ENCODE measurements around the gene CDK16.

CDK16 gene

DNA sequence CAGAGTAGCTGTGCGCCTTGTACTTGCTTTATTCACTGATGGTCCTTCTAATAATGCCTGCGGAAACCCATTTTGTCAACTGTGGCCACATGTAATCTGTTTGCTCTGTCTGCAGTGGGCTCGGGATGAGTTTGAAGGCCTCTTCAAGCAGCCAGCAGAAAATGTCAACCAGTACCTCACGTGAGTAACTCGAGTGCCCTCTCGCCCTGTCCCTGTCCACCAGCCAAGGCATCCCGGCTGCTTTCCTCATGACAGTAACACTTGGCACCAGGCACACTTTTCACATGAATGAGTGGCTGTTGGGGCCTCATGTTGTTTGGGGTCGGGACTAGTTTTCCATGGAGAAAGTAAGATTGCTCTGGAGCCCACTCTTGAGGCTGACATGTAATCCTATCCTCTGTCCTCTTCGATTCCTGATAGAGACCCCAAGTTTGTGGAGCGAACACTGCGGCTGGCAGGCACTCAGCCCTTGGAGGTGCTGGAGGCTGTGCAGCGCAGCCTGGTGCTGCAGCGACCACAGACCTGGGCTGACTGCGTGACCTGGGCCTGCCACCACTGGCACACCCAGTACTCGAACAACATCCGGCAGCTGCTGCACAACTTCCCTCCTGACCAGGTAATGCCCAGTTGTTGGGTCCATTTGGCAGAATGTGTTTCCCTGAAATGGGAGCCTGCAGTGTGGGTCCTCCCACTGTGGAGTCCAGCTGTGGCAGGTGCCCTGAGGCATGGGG, 8.8 kb upstream of the CDK16 start:
- no peak for DNase-seq (ENCODE audit: low spot score)

GRCh38 chrX:47210661-47211425, 7.6 kb upstream of the CDK16 start:
- DNase-seq (ENCODE audit: low spot score), result no peak

DNA sequence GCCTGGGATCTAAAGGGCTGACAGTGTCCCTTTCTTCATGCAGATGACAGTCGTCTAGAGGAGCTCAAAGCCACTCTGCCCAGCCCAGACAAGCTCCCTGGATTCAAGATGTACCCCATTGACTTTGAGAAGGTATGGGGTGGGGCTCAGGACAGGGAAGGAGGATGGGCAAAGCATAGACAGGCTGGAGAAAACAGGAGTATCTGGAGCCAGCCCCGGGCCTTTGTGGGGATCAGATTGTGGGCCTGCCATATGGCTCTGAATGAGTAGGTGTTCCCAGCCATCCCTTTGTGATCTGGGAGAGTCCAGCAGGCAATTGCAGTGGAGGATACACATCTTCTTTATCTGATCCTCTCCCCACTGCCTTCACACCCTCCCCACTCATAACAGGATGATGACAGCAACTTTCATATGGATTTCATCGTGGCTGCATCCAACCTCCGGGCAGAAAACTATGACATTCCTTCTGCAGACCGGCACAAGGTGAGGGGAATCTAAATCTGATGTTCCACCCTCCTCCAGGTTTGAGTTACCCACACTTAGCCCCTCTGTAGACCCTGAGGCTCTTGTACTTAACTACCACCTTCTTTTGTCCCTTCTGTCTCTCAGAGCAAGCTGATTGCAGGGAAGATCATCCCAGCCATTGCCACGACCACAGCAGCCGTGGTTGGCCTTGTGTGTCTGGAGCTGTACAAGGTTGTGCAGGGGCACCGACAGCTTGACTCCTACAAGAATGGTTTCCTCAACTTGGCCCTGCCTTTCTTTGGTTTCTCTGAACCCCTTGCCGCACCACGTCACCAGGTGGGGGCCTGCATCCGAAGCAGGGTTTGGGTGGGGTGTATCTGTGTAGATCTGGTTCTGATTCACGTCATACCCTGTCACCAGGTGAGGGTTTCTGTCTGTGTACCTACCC, 5.8 kb upstream of the CDK16 start:
- no peak for DNase-seq (ENCODE audit: low spot score)

DNA sequence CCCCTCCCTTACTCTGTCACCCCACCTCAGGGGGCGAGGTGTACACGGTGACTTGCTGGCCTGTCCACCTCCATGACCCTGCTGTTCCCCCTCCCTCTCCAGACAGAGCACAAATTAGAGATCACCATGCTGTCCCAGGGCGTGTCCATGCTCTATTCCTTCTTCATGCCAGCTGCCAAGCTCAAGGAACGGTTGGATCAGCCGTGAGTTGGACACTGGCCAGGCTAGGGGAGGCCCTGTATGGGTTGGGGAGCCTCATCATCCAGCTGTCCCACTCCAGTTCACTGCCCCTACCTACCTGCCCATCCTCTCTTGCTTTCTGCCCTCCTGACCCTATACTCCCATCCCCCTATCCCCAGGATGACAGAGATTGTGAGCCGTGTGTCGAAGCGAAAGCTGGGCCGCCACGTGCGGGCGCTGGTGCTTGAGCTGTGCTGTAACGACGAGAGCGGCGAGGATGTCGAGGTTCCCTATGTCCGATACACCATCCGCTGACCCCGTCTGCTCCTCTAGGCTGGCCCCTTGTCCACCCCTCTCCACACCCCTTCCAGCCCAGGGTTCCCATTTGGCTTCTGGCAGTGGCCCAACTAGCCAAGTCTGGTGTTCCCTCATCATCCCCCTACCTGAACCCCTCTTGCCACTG, 3.9 kb upstream of the CDK16 start:
- DNase-seq (ENCODE audit: low spot score), result no peak

- DNase-seq (ENCODE audit: low spot score), result no peak
Measured at GRCh38 chrX:47215291-47215900, 3.1 kb upstream of the CDK16 start.

- no peak for DNase-seq (ENCODE audit: low spot score)
Measured at GRCh38 chrX:47216393-47216925, 2.0 kb upstream of the CDK16 start.

DNA sequence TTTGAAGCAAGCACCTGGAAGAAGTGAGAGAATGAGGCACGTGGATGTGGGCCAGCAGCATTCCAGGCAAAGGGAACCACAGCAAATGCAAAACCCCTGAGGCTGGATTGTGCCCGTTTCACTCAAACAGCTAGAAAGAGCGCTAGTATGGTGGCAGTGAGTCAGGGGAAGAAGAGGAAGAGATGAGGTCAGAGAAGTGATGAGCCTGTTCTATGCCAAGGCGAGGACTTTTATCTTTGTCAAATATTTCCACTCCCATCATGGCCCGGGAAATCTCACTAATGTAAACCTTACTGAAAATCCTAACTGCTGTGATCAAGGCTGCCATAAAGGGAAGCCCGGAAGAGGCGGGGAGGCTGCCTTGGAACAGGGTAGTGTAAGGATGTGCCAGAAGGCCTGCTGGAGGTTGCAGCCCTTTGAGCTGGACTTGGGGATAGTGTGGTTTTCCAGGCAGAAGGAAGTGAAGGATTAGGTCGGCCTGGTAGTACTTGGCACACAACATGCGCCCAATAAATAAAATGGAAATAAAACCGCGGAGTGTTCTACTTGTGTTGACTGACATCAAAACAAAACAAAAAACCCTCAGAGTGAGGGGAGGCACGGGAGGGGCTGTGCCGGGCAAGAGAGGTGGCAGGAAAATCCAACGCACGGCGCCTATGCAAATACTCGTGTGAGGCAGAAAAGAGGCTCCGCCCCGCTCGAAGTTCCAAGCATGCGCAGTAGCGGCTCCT, 1.2 kb upstream of the CDK16 start:
- DNase-seq (ENCODE audit: low spot score), result peak; percentile 35

DNA sequence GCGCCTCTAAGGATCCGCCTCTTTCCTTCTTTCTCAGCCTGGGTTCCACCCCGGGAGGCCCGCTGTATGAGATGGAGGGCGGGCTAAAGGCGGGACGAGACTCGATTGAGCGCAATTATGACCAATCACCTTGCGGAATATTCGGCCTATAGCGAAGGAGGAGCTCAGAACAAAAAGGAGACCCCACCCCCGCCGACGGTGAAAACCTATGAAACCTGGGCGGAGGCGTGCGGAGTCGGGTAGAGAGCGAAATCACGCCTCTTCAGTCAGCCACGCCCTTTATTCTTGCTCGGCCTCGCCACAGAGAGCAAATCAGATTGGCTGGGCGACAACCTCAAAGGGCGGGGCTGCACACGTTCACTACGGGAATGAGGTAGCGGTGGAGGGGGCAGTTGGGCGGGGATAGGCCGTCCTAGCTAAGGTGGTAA, 615 bp upstream of the CDK16 start:
- peak; percentile 75 for DNase-seq (ENCODE audit: low spot score)

GRCh38 chrX:47218920-47219815, 687 bp downstream of the CDK16 start:
- peak; percentile 59 for DNase-seq (ENCODE audit: low spot score)

DNA sequence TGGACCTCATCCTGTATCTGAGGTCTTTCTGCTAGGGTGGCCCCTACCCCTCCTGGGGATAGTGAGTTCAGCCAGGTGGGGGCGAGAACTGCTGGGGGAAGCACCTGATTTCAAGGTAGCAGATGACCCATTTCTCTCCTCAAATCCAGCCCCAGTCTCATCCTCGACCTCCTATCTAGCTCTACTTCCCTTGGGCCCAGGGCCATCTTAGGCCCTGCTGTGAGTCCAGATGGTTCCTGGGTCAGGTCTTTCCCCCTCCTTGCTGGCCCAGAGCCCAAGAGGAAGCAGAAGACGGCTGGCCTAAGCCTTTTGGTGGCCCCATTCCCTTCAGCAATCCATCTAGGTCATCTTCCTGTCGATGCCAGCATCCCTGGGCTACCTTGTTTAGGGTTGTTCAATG, 3.3 kb downstream of the CDK16 start:
- DNase-seq (ENCODE audit: low spot score), result no peak

- DNase-seq (ENCODE audit: low spot score), result no peak
Measured at GRCh38 chrX:47222751-47223350, 4.4 kb downstream of the CDK16 start.

- DNase-seq (ENCODE audit: low spot score), result no peak
Measured at GRCh38 chrX:47223476-47224250, 5.2 kb downstream of the CDK16 start.

GRCh38 chrX:47224266-47224895, 5.9 kb downstream of the CDK16 start:
- DNase-seq (ENCODE audit: low spot score), result no peak

DNA sequence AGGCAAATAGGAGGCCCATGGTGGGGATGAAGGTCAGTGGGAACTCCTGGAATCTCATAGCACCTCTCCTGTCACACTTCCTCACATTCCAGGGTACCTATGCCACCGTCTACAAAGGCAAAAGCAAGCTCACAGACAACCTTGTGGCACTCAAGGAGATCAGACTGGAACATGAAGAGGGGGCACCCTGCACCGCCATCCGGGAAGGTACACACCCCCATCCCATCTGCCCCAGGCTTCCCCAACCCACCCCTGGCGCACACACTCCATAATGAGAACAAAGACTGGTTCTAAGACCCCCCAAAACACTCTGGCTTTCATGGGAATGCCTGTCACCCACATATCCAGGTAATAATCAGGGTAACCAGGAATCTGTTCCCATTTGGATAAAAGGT, 6.4 kb downstream of the CDK16 start:
- DNase-seq (ENCODE audit: low spot score), result no peak

DNA sequence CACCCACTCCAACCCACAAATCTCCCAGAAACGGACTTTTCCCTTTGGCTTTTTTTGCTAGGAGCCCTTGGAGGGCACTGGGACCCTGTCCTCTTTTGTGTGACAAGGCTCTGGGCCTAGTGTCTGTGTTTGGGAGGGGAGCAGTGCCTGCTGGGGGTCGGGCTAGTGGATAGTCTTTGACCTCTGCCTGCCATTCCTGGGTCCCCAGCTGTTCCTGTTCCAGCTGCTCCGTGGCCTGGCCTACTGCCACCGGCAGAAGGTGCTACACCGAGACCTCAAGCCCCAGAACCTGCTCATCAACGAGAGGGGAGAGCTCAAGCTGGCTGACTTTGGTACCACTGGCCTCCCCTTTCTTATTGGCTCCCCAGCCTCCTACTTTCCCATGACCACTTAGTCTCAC, 7.6 kb downstream of the CDK16 start:
- no peak for DNase-seq (ENCODE audit: low spot score)

DNA sequence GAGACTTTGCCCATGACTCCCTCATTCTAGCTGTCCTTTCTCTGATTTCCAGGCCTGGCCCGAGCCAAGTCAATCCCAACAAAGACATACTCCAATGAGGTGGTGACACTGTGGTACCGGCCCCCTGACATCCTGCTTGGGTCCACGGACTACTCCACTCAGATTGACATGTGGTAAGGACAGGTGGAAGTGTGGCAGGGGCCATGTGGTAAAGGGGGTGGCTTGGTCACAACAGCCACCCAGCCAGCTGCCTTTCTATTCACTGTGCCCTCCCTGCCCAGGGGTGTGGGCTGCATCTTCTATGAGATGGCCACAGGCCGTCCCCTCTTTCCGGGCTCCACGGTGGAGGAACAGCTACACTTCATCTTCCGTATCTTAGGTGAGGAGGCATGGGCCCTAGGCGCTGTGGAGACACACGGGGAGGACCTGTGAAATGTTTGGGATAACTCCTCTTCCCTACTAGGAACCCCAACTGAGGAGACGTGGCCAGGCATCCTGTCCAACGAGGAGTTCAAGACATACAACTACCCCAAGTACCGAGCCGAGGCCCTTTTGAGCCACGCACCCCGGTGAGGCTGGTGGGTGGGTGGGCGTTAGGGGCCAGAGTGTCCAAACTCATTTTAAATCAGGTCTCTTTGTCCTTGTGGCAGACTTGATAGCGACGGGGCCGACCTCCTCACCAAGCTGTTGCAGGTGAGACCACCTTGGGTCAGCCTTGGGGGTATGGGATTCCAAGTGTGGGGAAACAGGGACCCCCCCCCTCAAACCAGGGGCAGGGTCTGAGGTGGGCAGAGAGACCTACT, 8.3 kb downstream of the CDK16 start:
- DNase-seq (ENCODE audit: low spot score), result no peak

DNA sequence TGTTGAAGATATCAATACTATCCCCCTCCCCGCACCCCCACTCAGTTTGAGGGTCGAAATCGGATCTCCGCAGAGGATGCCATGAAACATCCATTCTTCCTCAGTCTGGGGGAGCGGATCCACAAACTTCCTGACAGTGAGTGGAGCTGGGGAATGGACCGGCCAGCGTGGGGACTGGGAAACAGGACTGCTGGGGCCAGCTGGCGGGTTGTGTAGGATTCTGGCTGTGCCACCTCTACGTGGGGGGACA, 8.8 kb downstream of the CDK16 start:
- no peak for DNase-seq (ENCODE audit: low spot score)

Data from iPS-NIHi11 (cell line).